Left ventricle myocardium inferior (tissue), 1 donor: ENCODE results near the gene NPTX2. TPM values are rescaled to one million over a fixed set of nuclear protein-coding genes. Genes with fewer than 3 reads are reported as not detected.

Source experiments
- DNase-seq: peaks from one replicate; pipeline ENCODE4 v3.0.0-alpha.2; 2020
- H3K27ac ChIP-seq: fragments of 200-600 bp; replicated peaks from 2 replicates; pipeline ENCODE4 v1.8.0; 2021
- H3K27me3 ChIP-seq: fragments of 200-600 bp; 2 replicates; pipeline ENCODE4 v1.8.0; 2021; ENCODE audit warnings: low read depth
- H3K36me3 ChIP-seq: fragments of 200-600 bp; 2 replicates; pipeline ENCODE4 v1.8.0; 2021
- H3K4me1 ChIP-seq: fragments of 200-600 bp; 2 replicates; pipeline ENCODE4 v1.8.0; 2021
- H3K4me3 ChIP-seq: fragments of 200-600 bp; 2 replicates; pipeline ENCODE4 v1.8.0; 2021; ENCODE audit warnings: mild to moderate bottlenecking, moderate library complexity
- H3K9me3 ChIP-seq: fragments of 200-600 bp; replicated peaks from 2 replicates; pipeline ENCODE4 v1.8.0; 2021
- CTCF ChIP-seq: fragments of 200-600 bp; IDR thresholded peaks from 2 replicates; pipeline ENCODE4 v1.8.0; 2021; ENCODE audit warnings: antibody characterized with exemption, mild to moderate bottlenecking, borderline replicate concordance
- intact Hi-C: fragments of 100-400 bp; cut with micrococcal nuclease; formaldehyde crosslinking; loops from one replicate; pipeline ENCODE4 v1.11.0; 2022
- total RNA-seq: library from RNA; stranded (reverse); fragmentation: NEBNext Ultra II Directional; extraction: Animal tissue kit (Norgen Biotek cat#: 25700); gene quantifications from one replicate; pipeline ENCODE4 v1.2.1, GENCODE V29; 2021
- donor health status: DM: no; HTN: yes; CAD: no; lungs with severe emphysema.

Gene NPTX2
- total RNA-seq, 1 donor from 2014 or later, result 2.3 TPM

DNA sequence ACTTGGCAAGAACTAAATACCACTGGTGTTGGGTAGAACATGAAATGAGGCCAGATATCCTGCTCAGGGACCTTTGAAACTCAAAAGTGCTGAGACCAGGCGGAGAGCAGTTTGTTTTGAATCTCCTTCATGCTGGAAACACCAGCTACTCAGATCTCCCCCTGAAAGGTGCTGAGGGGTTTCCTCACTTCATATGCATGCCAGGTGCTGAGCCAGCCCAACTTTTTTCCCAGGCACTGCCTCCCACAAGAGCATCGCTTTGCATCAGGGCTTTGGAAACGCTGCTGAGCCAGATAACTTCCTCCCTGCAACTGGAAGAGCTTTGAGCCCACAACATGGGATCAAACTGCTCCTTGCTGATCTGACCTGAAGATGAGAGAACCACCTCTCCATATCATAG is 13.7 kb downstream of the NPTX2 start:
- intact Hi-C loops, result no loop called here
- no peaks in the 10 kb centered on the region for H3K4me1 ChIP-seq
- no peaks in the 10 kb centered on the region for H3K36me3 ChIP-seq
- peaks cover 22% of the 10 kb centered on the region for H3K9me3 ChIP-seq
- TF ChIP-seq CTCF, result no peak
- peaks cover 57% of the 10 kb centered on the region for H3K27me3 ChIP-seq
- no peak overlapping the region for H3K27ac ChIP-seq
- DNase-seq, result no peak
- no peak overlapping the region for H3K4me3 ChIP-seq

DNA sequence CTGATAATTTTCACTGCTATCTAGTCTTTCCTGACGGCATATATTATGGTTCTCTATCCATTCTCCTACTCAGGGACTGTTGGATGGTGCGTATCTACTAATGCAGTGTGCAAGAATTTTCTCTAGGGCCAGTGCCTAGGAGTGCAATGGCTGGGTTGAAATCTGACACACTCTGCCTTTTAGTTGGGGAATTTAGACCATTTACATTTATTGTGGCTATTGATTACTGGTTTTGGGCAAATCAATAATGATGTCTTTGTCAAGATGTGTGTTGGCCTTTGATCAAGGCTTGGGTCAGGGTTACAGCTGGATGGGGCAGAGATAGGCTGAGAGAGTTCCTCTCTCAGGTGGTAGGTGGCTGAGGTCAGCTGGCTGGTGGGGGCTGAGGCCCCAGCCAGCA is 21.8 kb downstream of the NPTX2 start:
- no peak for DNase-seq

GRCh38 chr7:98640375-98640774 is 23.3 kb downstream of the NPTX2 start:
- Histone ChIP-seq H3K4me1 (no peaks in the 10 kb centered on the region), H3K36me3 (no peaks in the 10 kb centered on the region), H3K4me3 (no peak overlapping the region), H3K27ac (no peak overlapping the region), H3K27me3 (peaks cover 39% of the 10 kb centered on the region), H3K9me3 (peaks cover 23% of the 10 kb centered on the region)
- no peak for TF ChIP-seq CTCF
- no peak for DNase-seq
- intact Hi-C loops, result no loop called here

More for the DNA sequence above, 21.8 kb downstream of the NPTX2 start:
- TF ChIP-seq CTCF, result no peak
- Histone ChIP-seq H3K4me3 (no peak overlapping the region), H3K9me3 (peaks cover 23% of the 10 kb centered on the region), H3K27ac (no peak overlapping the region), H3K4me1 (no peaks in the 10 kb centered on the region), H3K27me3 (peaks cover 39% of the 10 kb centered on the region), H3K36me3 (no peaks in the 10 kb centered on the region)
- intact Hi-C loops, result no loop called here

GRCh38 chr7:98641646-98642500 is 24.8 kb downstream of the NPTX2 start:
- no peak for TF ChIP-seq CTCF
- Histone ChIP-seq H3K27me3 (peaks cover 39% of the 10 kb centered on the region), H3K36me3 (no peaks in the 10 kb centered on the region), H3K27ac (no peak overlapping the region), H3K9me3 (peaks cover 23% of the 10 kb centered on the region), H3K4me3 (no peak overlapping the region), H3K4me1 (no peaks in the 10 kb centered on the region)
- intact Hi-C loops, result no loop called here
- DNase-seq, result no peak

DNA sequence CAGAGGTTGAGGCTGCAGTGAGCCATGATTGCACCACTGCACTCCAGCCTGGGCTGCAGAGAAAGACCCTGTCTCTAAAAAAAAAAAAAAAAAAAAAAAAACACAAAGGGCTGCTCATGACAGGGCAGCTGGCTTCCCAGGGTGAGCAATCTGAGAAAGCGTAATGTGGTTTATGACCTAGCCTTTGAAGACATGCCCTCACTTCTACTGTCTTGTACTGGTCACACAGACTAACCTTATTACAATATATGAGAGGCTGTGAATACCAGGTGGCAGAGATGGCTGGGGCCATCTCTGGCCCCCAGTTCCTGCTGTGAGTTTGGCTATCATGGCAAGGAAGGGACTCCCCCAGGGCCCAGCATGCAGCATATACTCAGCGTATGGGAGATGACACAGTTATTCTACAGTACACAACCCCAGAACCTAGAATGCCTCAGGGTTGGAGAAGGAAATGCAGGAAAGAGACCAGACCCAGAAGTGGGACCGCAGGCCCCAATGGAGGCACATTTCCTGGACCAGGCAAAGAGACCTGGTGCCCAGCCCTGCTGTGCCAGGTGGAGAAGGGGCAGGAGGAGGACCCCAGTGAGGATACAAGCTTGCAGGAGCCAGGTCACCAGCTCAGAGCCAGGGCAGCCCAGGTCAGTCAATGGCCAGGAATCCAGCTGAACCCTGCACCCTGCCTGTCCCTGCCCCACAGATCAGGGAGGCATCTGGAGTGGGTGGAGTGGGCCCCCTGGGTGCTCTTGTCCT is 26.3 kb downstream of the NPTX2 start:
- H3K4me3 ChIP-seq, result no peak overlapping the region
- no peak for TF ChIP-seq CTCF
- no peak for DNase-seq
- H3K4me1 ChIP-seq, result no peaks in the 10 kb centered on the region
- H3K36me3 ChIP-seq, result no peaks in the 10 kb centered on the region
- H3K9me3 ChIP-seq, result peaks cover 13% of the 10 kb centered on the region
- no peak overlapping the region for H3K27ac ChIP-seq
- peaks cover 31% of the 10 kb centered on the region for H3K27me3 ChIP-seq
- intact Hi-C loops, result no loop called here
